Right renal pelvis (tissue), 4 donors: Measurements from ENCODE around the gene NAGLU. TPM values are rescaled to one million over a fixed set of nuclear protein-coding genes. Genes with fewer than 3 reads are reported as not detected.

Source experiments
- DNase-seq, 4 donors: peaks; one replicate each; pipeline ENCODE4 v3.0.0-alpha.2; 2013; ENCODE audit warnings: low read depth in 4 of 4, low spot score in 3 of 4, missing footprints in 1 of 4
- polyA plus RNA-seq, 4 donors: library from polyadenylated mRNA; unstranded; fragments of 120-200 nt; gene quantifications; one replicate each; pipeline ENCODE4 v1.2.1, GENCODE V29; 2013; ENCODE audit not compliant: insufficient read length in 4 of 4

NAGLU gene
- polyA plus RNA-seq, 4 donors: 18.8 to 31.7 (median 24.2) TPM

DNA sequence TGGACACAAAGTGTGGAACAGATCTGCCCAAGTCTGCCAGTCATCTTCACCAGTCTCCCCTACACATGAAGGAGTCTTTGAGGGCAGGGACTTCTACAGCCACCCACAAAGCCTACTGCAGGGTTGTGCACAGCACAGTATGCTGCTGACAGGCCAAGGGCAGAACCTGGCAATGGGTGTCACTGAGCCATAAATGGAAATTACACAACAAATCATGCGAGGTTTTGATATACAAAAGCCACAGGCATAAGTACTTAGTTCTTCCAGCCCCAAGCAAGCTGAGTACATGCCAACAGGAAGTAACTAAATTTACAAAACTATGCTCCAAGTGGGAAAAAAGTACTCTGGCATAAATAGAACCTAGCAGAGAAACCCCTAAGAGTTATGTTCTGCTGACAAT is 49.3 kb downstream of the NAGLU start:
- DNase-seq: no peak

- no peak for DNase-seq
These were observed 50.6 kb downstream of the NAGLU start for GRCh38 chr17:42586514-42587230.

GRCh38 chr17:42590886-42591285 is 54.8 kb downstream of the NAGLU start:
- no peak for DNase-seq

DNA sequence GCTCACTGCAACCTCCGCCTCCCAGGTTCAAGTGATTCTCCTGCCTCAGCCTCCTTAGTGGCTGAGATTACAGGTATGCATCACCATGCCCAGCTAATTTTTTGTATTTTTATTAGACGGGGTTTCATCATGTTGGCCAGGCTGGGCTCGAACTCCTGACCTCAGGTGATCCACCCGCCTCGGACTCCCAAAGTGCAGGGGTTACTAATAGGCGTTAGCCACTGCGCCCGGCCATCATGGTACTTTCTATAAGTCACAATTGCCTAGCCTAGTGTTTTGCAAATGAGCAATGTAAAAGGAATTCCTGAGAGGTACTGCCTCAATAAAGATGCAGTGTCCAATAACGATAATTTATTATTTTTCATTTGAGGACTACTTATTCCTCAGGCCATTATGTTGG is 55.4 kb downstream of the NAGLU start:
- no peak for DNase-seq

Other genes starting within 250 kb of the NAGLU start
- 1 to 10 TPM; 5.7 to 6.8 (median 6.4) TPM for gene STAT5A, start 247.7 kb upstream of the NAGLU start, polyA plus RNA-seq
- 10 to 100 TPM; 59.8 to 63.4 (median 60.4) TPM for gene STAT3, start 147.8 kb upstream of the NAGLU start, polyA plus RNA-seq
- 10 to 100 TPM; 64.8 to 82.0 (median 68.3) TPM for gene CAVIN1, start 113.0 kb upstream of the NAGLU start, polyA plus RNA-seq
- 10 to 100 TPM; 43.1 to 58.2 (median 55.1) TPM for gene ATP6V0A1, start 77.4 kb upstream of the NAGLU start, polyA plus RNA-seq
- 1 to 10 TPM; 3.0 to 4.8 (median 3.4) TPM for gene HSD17B1, start 16.7 kb downstream of the NAGLU start, polyA plus RNA-seq
- gene COASY, start 25.9 kb downstream of the NAGLU start, polyA plus RNA-seq: 10 to 100 TPM; 55.6 to 60.9 (median 57.1) TPM
- gene MLX, start 30.9 kb downstream of the NAGLU start, polyA plus RNA-seq: 10 to 100 TPM; 33.9 to 37.7 (median 34.6) TPM
- gene PSMC3IP, start 41.5 kb downstream of the NAGLU start, polyA plus RNA-seq: 10 to 100 TPM; 16.7 to 17.9 (median 16.9) TPM
- 10 to 100 TPM; 42.5 to 46.6 (median 44.4) TPM for gene RETREG3, start 73.1 kb downstream of the NAGLU start, polyA plus RNA-seq
- gene TUBG1, start 73.4 kb downstream of the NAGLU start, polyA plus RNA-seq: 10 to 100 TPM; 55.8 to 66.1 (median 59.4) TPM
- 10 to 100 TPM; 21.6 to 28.1 (median 25.9) TPM for gene TUBG2, start 123.0 kb downstream of the NAGLU start, polyA plus RNA-seq
- gene PLEKHH3, start 140.8 kb downstream of the NAGLU start, polyA plus RNA-seq: 10 to 100 TPM; 13.5 to 19.4 (median 15.1) TPM
- gene CCR10, start 145.6 kb downstream of the NAGLU start, polyA plus RNA-seq: 1 to 10 TPM; 1.1 to 2.2 (median 1.3) TPM
- 10 to 100 TPM in 1 of 4 donors, 1 to 10 TPM in 3; 8.4 to 10.1 (median 8.5) TPM for gene CNTNAP1, start 146.3 kb downstream of the NAGLU start, polyA plus RNA-seq
- gene EZH1, start 208.8 kb downstream of the NAGLU start, polyA plus RNA-seq: 10 to 100 TPM; 37.0 to 50.2 (median 45.4) TPM
- gene RAMP2, start 225.0 kb downstream of the NAGLU start, polyA plus RNA-seq: 100 to 1,000 TPM; 104 to 113 (median 110) TPM
- gene VPS25, start 237.2 kb downstream of the NAGLU start, polyA plus RNA-seq: 10 to 100 TPM; 85.0 to 90.7 (median 88.9) TPM
- gene WNK4, start 244.4 kb downstream of the NAGLU start, polyA plus RNA-seq: 10 to 100 TPM; 11.3 to 14.7 (median 12.2) TPM